HFFc6 (cell line): ENCODE results near the gene DGLUCY. TPM values are rescaled to one million over a fixed set of nuclear protein-coding genes. Genes with fewer than 3 reads are reported as not detected.

Experiments used
- DNase-seq: peaks from one replicate; pipeline ENCODE4 v3.0.0-alpha.2; 2018
- H3K27ac Mint-ChIP-seq: 2 replicates; pipeline ENCODE4 v1.8.0; 2020; ENCODE audit warnings: mild to moderate bottlenecking, mixed read lengths
- H3K27me3 Mint-ChIP-seq: 2 replicates; pipeline ENCODE4 v1.8.0; 2021; ENCODE audit warnings: mild to moderate bottlenecking, moderate library complexity, mixed read lengths; ENCODE audit not compliant: insufficient read depth
- H3K36me3 Mint-ChIP-seq: 2 replicates; pipeline ENCODE4 v1.8.0; 2021; ENCODE audit warnings: low read depth, mixed read lengths
- H3K4me1 Mint-ChIP-seq: 2 replicates; pipeline ENCODE4 v1.8.0; 2020; ENCODE audit warnings: low read depth, mixed read lengths
- H3K4me3 Mint-ChIP-seq: 2 replicates; pipeline ENCODE4 v1.8.0; 2020; ENCODE audit warnings: mild to moderate bottlenecking, moderate library complexity, mixed read lengths
- H3K9me3 Mint-ChIP-seq: 2 replicates; pipeline ENCODE4 v1.8.0; 2020; ENCODE audit warnings: mild to moderate bottlenecking, mixed read lengths
- total RNA-seq, 6 experiments: library from RNA; stranded (reverse); fragmentation: NEBNext Ultra II Directional; extraction: Animal tissue kit (Norgen Biotek cat#: 25700); gene quantifications; 2 replicates in 1 of 6; 3 replicates in 5 of 6; pipeline ENCODE4 v1.2.3, GENCODE V29; 2021
- TF ChIP-seq, protein P1 (sequence below): fragments of 200-600 bp; sonication (generic); IDR thresholded peaks from 2 replicates; pipeline ENCODE4 v1.5.0; 2021; ENCODE audit warnings: antibody characterized with exemption, mild to moderate bottlenecking

The DGLUCY gene
- total RNA-seq, 6 experiments from 2014 or later: 13.5 to 18.1 (median 15.2) TPM

DNA sequence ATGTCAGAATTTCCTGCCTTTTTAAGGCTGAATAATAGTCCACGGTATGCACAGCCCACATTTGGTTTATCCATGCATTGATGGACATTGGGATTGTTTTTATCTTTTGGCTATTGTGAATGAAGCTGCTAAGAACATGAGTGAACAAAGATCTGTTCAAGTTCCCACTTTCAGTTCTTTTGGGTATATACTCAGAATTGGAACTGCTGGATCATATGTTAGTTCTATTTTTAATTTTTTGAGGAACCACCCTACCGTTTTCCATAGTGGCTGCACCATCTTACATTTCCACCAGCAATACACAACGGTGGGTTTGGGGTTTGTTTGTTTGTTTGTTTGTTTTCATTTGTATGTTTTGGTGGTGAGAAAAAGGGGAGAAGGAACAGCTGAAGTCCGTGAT lies 124.2 kb downstream of the DGLUCY start:
- peaks cover 18% of the 10 kb centered on the region for H3K36me3 Mint-ChIP-seq
- no peak for DNase-seq
- peaks cover 6% of the 10 kb centered on the region; the same call in 1 of the 2 replicates for H3K9me3 Mint-ChIP-seq
- TF ChIP-seq, protein P1, sequence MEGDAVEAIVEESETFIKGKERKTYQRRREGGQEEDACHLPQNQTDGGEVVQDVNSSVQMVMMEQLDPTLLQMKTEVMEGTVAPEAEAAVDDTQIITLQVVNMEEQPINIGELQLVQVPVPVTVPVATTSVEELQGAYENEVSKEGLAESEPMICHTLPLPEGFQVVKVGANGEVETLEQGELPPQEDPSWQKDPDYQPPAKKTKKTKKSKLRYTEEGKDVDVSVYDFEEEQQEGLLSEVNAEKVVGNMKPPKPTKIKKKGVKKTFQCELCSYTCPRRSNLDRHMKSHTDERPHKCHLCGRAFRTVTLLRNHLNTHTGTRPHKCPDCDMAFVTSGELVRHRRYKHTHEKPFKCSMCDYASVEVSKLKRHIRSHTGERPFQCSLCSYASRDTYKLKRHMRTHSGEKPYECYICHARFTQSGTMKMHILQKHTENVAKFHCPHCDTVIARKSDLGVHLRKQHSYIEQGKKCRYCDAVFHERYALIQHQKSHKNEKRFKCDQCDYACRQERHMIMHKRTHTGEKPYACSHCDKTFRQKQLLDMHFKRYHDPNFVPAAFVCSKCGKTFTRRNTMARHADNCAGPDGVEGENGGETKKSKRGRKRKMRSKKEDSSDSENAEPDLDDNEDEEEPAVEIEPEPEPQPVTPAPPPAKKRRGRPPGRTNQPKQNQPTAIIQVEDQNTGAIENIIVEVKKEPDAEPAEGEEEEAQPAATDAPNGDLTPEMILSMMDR: no peak
- H3K27me3 Mint-ChIP-seq: no peaks in the 10 kb centered on the region
- peaks cover 29% of the 10 kb centered on the region for H3K4me1 Mint-ChIP-seq
- H3K4me3 Mint-ChIP-seq: no peak overlapping the region
- H3K27ac Mint-ChIP-seq: peak overlapping the region; percentile 92

DNA sequence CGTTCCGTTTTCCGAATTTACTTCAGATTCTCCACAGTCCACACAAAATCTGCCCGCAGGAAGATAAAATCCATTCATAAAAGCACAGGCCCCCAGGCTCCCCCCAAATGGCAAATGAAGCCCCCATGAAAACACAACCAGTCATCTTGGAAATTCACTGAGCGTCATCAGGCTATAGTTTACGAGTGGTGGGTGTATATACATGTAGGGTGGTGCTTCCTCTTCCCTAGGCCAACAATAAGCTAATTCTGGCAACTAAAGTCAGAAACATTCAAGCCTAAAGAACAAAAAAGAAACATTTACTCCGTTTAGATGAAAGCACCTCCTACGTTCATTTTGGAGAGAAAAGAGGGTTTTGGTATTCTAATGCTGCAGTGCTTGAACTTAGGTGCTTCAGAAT lies 124.8 kb downstream of the DGLUCY start:
- Mint-ChIP-seq H3K9me3 (peaks cover 6% of the 10 kb centered on the region; the same call in 1 of the 2 replicates), H3K27ac (no peak overlapping the region), H3K27me3 (no peaks in the 10 kb centered on the region), H3K4me3 (no peak overlapping the region), H3K4me1 (peaks cover 35% of the 10 kb centered on the region), H3K36me3 (peaks cover 18% of the 10 kb centered on the region)
- TF ChIP-seq, protein P1: no peak
- DNase-seq: no peak

DNA sequence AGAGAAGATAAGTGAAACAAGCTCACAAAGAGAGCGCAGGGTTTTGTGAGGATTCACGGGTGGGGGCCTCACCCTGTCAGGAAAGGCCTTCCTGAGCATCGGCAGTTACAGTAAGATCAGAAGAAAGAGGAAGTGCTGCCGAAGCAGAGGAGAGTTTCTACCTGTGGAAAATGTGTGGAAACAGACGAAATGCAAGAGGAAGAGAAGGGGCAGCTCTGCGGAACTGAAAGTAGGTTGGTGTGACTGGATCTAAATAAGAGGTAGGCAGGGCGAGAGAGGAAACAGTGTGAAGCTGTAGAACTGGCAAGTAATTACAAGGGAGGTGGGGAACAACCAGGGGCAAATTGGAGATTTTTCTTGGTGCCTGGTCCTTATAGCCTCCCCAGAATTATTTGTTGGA lies 128.0 kb downstream of the DGLUCY start:
- Mint-ChIP-seq H3K4me3 (no peak overlapping the region), H3K36me3 (peaks cover 14% of the 10 kb centered on the region; the same call in 1 of the 2 replicates), H3K27ac (no peak overlapping the region), H3K4me1 (peaks cover 43% of the 10 kb centered on the region), H3K9me3 (peaks cover 6% of the 10 kb centered on the region; the same call in 1 of the 2 replicates), H3K27me3 (no peaks in the 10 kb centered on the region)
- no peak for DNase-seq
- TF ChIP-seq, protein P1: no peak

DNA sequence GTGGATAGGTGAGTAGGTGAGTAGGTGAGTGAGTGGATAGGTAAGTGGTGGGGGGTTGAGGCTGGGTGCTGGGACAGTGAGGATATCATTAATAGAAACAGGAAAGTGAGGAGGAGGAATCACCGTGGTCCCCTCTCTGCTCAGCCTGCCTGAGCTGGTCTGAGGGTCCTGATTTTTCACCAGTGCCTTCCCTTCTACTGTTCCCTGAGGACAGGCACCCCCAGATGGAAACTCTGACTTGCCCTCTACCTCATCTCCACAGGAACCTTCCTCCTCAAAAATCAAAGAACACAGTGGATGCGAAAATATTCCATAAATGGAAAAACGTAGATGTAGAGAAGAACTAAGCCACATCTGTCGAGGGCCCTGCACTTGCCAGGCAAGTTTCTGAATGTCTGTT lies 128.8 kb downstream of the DGLUCY start:
- H3K9me3 Mint-ChIP-seq: peaks cover 9% of the 10 kb centered on the region; the same call in 1 of the 2 replicates
- peaks cover 41% of the 10 kb centered on the region for H3K4me1 Mint-ChIP-seq
- no peaks in the 10 kb centered on the region for H3K27me3 Mint-ChIP-seq

DNA sequence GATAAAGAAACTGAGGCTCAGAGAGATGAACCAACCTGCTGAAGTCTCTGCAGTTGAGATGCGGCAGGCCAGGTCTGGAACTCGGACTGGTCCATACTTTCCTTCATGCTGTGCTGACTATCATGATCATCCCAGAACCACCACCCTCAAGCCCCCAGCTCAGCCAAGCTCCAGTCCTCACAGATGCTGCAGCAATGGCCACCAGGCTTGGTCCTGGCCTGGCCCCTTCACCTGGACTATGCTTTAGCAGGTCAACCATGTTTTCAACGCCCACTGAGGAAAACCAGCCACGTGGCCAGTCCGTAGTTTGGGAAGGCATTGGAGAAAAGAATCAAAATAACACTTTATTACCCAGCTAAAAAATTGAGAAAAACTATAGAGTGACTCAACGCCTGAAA lies 129.2 kb downstream of the DGLUCY start:
- H3K27me3 Mint-ChIP-seq: no peaks in the 10 kb centered on the region
- peaks cover 41% of the 10 kb centered on the region for H3K4me1 Mint-ChIP-seq
- peak overlapping the region; percentile 84 for H3K27ac Mint-ChIP-seq
- peak overlapping the region; percentile 81 for H3K4me3 Mint-ChIP-seq
- TF ChIP-seq, protein P1: no peak
- H3K36me3 Mint-ChIP-seq: peaks cover 18% of the 10 kb centered on the region
- no peak for DNase-seq
- H3K9me3 Mint-ChIP-seq: peaks cover 9% of the 10 kb centered on the region; the same call in 1 of the 2 replicates

More for the DNA sequence above, 128.8 kb downstream of the DGLUCY start:
- peak overlapping the region; percentile 81 for H3K4me3 Mint-ChIP-seq
- TF ChIP-seq, protein P1: no peak
- peak overlapping the region; percentile 84 for H3K27ac Mint-ChIP-seq
- peaks cover 18% of the 10 kb centered on the region for H3K36me3 Mint-ChIP-seq
- no peak for DNase-seq
